ENCODE results near the gene DCXR.

Gene DCXR

DNA sequence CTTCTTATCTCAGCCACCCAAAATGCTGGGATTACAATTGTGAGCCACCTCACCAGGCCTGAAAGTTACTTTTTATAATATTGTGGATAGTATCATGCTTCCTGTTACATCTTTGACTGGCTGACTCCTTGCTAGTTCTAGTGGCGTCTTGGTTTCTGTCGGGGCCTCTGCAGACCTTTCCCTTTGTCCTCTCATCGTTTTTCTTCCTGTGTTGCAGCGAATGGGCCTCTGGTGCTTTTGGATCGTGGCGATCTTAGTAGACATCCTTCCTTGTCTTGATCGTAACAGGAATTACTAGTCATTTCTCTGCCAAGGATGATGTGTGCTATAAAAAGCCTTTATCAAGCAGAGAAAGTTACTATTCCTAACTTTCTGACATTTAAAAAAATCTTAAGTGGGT, 39.3 kb downstream of the DCXR start:
- DNase-seq (ENCODE audit: low read depth) = no peak

DNA sequence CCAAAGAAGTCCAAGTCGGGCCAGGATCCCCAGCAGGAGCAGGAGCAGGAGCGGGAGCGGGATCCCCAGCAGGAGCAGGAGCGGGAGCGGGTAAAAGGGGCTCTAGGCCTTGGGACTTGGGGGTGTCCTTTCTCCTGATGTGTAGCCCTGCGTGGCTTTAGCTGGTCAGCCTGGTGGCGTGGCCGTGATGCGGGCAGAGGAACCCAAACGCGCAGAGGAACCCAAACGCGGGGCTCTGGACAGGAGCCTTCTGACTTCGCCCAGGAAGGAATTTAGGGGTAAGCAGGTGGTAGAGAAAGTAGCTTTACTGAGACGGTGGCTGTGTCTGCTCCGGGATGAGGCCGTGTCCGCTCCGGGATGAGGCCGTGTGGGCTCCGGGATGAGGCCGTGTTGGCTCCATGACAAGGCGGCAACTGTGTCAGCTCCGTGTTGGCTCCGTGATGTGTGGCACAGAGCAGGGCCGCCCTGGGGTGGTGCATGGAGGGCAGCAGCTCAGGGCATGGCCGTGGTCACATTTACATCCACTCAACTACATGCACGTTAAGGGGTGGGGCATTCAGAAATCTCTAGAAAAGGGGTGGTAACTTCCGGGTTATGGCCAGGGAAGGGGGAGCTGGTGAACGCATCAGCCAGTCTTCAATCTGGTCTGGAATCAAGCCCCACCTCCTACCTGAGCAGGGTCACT, 40.6 kb downstream of the DCXR start:
- no peak for DNase-seq (ENCODE audit: low read depth)

- DNase-seq (ENCODE audit: low read depth) = no peak
Observed at GRCh38 chr17:81996232-81996756, 41.2 kb downstream of the DCXR start.

GRCh38 chr17:81995463-81996231, 41.9 kb downstream of the DCXR start:
- DNase-seq (ENCODE audit: low read depth) = no peak

DNA sequence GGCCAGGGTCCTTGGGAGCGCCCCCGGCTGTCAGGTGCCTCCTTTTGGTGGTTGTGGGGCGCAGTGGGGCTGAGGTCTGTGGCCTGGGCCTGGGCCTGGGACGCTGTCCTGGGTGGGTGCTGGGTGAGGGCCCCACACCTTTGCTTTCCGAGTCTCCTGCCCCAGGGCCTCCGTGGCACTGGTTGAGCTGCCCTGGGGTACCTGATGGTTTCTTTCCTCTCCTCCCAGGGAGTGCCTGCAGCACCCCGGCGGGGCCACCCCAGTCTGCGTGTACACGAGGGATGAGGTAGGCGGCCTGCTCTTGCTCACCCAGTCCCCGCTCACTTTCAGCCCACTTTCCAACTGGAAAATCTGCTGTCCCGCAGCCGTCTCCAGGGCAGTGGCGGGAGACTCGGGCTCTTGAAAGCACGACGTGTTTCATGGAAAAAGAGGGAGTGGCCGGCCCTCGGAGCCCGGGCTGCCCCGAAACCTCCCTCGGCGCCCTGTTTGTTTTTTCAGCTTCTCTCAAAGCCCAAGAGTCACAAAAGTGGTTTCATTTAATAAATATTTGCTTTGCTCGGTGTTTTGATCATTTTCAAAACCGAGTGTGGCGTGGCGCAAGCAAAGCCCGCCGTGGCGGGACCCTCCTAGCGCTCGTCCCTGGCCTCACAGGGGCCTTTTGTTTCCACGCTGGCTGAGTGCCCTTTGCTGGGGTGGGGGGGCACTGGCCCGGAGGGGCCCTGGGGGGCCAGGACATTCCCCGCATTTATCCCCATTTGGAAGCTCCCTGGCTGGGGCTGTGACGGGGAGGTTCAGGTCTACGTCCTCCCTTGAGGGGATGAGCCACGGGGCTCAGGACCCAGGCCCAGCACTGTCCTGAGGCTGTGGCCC, 42.7 kb downstream of the DCXR start:
- DNase-seq (ENCODE audit: low read depth) = no peak

DNA sequence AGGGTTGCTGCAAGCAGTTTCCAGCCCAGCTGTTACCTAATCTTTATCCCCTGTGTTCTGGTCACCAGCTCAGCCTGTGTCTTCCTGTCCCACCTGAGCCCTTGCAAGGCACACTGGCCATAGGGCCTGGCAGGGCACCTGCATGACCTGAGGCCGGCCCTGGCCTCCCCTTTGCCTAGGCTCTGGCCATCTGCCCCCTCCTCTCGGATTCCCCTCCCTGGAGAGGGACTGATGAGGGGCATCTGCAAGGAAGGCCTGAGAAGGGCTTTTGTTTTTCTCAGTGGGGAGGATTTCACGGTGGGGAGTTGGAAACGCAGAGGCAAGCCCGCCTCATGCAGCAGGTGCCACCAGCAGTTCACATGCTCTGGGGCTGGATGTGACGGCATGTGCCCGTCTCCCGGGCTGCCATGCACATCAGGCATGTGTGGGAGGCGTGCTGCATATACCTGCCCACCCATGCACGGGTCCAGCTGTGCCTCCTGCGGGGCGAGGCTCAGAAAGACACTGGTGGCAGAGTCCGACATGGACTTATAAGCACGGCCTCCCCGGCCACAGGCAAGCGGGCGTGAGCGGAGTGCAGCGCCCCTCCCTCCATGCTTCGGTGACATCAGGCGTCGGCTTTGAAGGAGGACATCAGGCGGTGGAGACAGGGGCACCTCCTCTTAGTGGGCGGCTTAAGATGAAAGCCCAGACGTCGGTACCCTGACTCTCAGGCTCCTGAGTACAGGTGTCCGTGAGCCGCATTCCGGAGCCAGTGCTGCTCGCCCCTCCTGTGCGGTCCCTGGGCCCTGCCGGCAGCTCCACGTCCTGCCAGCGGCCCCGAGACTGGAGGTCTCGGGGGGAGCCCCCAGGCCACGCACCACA, 43.5 kb downstream of the DCXR start:
- DNase-seq (ENCODE audit: low read depth) = no peak

DNA sequence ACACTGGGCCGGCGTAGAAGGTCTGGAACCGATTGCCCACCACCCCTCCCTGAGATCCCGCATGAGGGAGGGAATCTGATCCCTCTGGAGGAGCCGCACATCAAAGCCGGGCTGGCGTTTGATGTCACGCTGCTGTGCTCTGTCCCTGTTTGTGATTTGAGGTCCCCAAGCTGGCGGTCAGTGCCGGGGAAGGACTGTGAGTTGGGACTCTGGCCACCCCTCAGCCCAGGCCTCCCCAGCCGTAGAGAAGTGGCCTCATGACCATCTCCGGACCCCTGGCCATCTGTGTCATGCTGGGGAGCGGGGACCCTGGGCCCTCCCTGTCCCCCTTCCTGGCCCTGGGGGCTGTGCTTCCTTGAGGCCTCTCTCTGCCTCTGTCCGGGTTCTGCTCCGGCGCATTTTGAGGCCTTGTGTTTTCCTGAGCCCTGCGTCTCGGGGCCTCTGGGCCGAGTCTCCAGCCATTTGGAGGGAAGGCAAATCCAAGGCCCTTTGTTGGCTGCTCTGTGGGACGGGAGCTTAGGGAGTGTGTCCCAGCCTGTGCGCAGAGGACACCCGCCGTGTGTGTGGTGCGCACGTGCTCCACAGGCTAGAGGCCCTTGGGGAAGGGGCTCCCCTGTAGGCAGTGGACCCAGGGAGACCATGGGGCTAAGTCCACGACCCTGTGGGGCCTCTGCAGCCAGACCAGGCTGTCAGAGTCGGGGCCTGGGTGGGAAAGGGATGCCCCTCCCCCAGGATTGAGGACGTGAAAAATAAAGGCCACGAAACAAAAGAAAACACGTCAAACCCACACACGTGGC, 45.0 kb downstream of the DCXR start:
- no peak for DNase-seq (ENCODE audit: low read depth)

GRCh38 chr17:81991684-81992305, 45.7 kb downstream of the DCXR start:
- peak; percentile 76 for DNase-seq (ENCODE audit: low read depth)

- no peak for DNase-seq (ENCODE audit: low read depth)
Observed at GRCh38 chr17:81990836-81991683, 46.4 kb downstream of the DCXR start.

- no peak for DNase-seq (ENCODE audit: low read depth)
Observed at GRCh38 chr17:81987161-81987770, 50.2 kb downstream of the DCXR start.

DNA sequence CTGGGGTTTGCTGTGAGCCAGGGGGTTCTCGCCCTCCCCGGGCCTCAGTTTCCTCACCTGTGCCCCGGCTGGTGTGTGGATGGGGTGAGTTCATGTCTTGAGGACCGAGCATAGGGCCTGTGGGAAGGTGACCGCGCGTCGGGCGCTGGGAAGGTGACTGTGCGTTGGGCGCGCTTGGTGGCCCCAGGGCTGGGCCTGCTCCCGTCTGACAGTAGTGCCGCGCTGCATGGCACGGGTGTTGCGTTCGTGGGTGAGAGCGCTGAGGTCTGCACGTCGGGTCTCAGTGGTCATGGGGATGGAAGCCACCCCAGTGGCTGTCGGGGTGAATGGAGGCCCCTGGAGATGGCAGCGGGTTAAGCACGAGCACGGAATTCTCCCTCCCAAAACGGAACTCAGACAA, 50.9 kb downstream of the DCXR start:
- no peak for DNase-seq (ENCODE audit: low read depth)
